ELR (cell line): ENCODE measurements around the gene ONECUT3.

Experiments used
- DNase-seq: peaks from one replicate; pipeline ENCODE4 v3.0.0-alpha.2; 2015; ENCODE audit warnings: low read depth

ONECUT3 gene

GRCh38 chr19:1814833-1815604 lies 61.7 kb downstream of the ONECUT3 start:
- no peak for DNase-seq

- DNase-seq: no peak
These were observed 62.6 kb downstream of the ONECUT3 start for GRCh38 chr19:1815605-1816529.

GRCh38 chr19:1816530-1817298 lies 63.4 kb downstream of the ONECUT3 start:
- no peak for DNase-seq

DNA sequence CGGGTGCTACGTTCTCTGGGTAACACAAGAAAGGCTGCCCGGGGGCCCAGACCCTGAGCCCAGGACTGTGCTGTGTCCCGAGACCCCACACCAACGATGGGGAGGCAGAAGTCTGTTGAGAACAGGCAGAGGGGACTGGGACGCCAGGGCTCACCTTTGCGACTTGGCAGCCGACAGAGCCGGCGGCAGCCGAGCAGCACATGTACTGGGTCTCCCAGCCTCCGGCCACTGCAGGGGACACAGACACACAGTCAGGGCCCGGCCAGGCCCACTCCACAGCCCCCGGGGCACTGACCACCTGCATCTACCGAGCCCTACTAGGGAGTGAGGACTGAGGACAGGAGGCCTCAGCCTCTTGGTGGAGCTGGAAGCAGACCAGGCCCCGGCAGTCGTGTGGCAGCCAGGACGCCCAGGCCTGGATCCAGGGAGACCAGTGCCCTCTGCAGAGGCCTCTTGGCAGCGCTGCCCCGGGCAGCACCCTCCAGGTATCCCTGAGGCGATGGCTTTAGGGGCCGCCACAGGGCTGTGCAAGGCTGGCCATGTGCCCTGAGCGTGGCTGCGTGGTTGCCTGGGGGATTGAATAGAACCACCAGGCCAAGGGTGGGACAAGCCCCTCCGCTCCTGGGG lies 64.4 kb downstream of the ONECUT3 start:
- DNase-seq: no peak

- DNase-seq: no peak
These were observed 65.4 kb downstream of the ONECUT3 start for GRCh38 chr19:1818549-1819195.

DNA sequence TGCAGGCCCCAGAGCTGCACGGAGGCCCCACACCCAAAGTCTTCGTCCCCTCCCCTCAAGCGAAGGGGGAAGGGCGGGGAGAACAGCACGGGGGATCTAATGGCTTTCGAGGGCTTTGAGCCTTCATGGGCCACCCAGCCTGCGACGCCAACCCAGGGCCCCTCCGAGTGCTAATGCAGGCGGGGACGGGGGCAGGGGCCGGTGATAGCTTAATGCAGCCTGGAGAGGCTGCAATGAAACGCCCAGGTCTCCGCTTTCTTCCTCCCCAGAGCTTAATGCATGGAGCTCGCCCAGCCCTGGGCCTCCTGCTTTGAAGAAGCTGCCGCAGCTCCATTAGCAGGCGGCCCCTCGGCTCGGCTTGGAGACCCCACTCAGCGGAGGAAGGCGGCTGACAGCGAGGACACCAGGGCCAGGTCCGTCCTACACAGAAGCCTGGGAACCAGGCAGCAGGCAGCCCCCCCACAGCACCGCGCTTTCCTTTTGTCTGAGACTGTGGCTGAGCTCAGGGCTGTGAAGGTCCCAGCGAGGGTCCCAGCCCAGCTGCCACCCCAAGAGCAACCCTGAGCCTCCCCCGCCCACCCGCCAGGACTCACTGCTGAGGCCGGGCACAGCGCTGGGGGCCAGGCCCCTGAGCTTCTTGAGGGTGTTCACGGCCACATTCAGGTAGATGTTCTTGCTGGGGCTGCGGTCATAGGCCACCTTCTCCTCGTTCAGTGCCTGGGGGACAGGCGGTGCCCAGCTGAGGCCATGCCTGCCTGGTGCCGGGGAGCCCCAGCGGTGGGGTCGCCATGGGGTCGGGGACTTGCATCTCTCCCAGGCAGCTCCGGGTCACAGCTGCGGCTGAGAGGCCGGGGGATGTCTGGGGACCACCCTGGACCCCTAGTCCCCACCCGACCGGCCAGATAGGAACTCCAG lies 66.3 kb downstream of the ONECUT3 start:
- no peak for DNase-seq

- DNase-seq: no peak
These were observed 68.9 kb downstream of the ONECUT3 start for GRCh38 chr19:1822210-1822609.

- no peak for DNase-seq
These were observed 69.7 kb downstream of the ONECUT3 start for GRCh38 chr19:1823020-1823419.

DNA sequence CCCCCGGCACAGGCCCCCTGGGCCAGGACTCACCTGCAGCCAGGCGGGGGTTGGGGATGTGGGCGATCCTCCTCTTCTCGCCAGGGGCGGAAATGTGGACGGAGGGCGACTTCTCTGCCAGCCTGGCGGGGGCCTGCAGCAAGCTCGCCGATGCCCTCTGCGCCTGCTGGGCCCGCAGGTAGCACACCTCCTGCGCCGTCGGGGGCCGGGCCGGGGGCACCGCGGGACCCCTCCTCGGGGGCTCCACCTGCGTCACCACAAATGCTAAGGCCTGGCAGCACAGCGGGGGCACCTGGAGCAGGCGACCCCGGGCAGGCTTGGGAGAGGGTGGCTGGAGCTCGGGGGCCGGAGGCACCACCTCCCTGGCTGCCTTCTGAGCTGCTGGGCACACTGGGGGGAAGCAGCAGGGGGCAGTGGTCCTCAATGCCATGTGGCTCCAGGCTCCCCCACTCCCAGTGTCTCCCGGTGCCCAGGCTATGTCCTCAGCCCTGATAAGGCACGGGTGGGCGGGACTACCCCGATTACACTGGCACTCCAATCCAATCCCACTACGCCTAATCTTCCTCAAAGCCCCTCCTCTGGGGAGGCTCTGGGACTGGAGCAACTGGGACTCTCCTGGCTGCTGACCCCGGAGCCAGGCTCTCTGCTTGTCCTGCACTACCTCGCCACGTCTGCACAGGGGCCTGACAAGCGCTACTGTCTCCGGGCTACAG lies 70.4 kb downstream of the ONECUT3 start:
- no peak for DNase-seq

GRCh38 chr19:1824252-1824622 lies 70.9 kb downstream of the ONECUT3 start:
- no peak for DNase-seq

DNA sequence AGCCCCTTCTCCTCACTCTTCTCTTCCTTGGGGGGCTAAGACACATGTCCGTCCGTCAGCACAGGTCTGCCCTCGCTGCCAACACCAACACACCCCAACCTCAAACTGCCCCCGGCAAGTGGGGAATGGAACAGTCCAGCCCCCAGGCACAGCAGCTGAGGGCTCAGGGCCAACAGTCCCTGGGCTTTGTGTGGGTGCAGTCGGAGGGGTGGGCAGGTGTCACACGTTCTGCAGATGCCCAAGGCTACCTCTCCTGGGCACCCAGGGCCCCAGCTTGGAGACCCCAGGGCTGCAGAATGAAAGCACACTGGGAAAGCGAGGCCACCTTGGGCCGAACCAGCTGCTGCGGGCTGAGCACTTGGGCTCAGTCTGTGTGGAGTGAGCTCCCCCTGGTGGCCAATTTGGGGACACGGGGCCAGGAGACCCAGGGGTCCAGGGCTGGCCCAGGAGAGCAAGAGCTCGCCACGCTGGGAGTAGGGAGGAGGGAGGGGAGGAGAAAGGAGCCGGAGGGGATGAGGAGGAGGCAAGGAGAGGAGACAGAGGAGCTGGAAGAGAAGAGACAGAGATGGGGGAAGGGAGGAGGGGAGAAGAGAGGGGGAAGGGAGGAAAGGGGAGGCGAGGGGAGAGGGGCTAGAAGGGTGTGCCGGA lies 72.7 kb downstream of the ONECUT3 start:
- peak; percentile 72 for DNase-seq

DNA sequence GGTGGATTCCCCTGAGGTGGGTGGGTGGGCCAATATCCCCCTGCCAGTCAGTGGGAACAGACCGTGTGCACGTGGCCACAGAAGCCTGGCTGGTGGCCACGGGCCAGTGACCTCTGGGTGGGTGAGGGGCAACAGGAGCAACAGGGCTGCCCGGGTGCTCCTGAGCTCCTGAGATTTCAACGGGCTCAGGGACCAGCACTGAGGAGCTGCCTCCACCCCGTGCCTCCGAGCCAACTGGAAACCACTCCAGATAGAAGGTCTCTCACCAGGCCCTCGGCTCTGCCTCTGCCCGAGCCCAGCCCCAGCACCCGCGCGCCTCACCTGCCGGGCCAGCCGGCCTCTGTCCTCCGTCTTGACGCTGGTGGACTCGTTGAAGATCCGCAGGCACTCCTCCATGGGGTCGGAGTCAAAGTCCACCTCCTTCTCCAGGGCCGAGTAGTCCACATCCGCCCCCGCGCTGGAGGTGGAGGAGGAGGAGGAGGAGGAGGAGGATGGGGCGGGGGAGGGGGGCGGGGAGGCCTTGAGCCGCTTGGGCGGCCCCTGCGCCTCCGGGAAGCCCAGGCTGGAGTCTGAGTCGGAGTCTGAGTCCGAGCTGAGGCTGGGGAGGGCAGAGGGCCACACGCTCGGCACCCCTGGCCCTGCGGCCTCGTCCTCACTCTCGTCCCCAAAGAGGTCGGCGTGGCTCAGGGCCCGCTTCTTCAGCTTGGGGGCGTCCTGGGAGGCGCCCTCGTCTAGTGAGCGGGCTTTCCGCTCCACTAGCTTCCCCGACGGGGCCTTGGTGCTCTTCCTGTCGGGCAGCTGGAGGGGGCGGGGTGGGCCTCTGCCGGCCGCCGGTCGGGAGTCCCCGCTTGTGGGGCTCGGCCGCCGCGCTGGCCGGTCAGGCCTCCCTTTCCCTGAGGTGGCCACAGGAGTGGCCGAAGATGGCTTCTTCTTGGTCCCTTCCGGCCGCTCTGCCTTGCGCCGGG lies 73.5 kb downstream of the ONECUT3 start:
- no peak for DNase-seq

DNA sequence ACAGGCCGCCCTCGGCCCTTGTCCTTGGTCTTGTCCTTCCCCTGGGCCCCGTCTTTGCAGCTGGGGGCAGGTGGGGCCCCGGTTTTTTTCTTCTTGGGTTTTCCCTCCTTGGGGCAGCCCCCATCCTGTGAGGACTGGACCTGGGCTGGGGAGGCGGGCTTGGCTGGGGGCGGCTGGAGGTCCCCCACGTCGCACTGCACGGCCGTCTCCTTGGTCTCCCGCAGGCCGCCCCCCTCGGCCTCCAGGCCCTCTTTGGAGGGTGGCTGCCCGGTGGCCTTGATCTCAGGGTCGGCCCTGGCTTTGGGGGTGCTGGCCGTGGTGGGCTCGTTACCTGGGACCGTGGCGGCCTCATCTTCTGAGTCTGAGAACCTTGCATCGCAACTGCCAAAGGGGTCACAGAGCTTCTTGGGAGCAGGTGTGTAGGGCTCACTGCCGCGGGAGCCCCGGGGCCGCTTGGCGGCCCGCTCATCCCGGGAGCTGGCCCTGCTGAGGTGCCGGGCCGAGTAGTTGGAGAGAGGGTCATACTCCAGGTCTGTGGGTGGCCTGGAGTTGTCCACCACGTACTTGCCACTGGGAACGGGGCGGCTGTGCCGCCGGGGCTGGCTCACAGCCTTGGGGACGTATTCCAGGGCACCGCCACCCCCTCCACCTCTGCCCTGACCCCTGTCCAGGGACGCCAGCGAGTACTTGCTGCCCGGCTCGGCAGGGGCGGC lies 74.4 kb downstream of the ONECUT3 start:
- no peak for DNase-seq

DNA sequence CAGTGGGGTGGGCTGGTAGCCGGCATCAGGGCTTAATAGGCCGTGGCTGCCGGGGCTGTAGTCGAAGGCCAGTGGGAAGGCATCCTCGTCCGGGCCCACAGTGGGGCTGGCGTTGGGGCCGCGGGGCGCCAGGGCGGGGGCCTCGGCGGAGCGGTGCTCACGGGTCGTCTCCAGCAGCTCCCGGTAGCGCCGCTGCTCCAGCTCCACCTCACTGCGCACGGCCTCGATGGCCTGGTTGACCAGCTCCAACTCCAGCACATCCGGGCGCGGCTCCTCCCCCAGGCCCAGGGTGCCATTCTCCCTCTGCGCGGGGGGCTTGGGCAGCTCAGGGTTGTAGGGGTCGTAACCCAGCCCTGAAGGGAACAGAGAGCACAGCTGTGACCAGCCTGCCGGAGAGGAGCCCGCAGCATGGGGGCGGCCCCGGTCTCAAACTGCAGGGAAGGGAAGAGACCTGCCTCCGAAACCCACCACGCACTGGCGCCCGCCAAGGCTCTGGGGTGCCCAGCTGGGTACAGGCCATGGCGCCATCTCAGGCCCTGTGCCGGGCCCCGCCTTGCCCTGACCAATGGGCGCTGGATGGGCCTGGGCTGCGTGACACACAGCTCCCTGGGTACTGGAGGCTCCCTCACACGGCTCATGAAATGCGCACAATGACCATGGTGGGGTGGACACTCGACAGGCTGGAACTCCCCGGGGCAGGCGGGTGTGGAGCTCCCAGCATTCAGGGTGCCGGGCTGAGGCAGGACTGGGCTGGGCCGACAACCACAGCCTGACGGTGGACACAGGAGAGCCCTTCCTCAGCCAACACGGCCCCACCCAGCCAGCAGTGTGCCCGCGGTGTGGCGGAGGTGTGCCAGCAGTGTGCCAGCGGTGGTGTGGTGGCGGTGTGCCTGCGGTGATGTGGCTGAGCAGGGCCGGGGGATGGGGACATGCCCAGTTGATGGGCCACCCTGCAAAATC lies 75.3 kb downstream of the ONECUT3 start:
- DNase-seq: no peak

GRCh38 chr19:1829958-1830357 lies 76.7 kb downstream of the ONECUT3 start:
- no peak for DNase-seq

GRCh38 chr19:1830568-1830967 lies 77.3 kb downstream of the ONECUT3 start:
- DNase-seq: no peak
